Glutamatergic neuron (in vitro differentiated cells): Measurements from ENCODE around the gene IRF4. TPM values are rescaled to one million over a fixed set of nuclear protein-coding genes. Genes with fewer than 3 reads are reported as not detected.

Source experiments
- total RNA-seq: library from RNA; stranded (reverse); fragmentation: NEBNext Ultra II Directional; extraction: Animal tissue kit (Norgen Biotek cat#: 25700); gene quantifications from one replicate; pipeline ENCODE4 v1.2.1, GENCODE V29; 2021; ENCODE audit not compliant: unreplicated experiment

Gene IRF4
- total RNA-seq, 1 donor from 2014 or later, result 0.37 TPM

Other genes starting within 250 kb of the IRF4 start
- 40.4 TPM for gene DUSP22, start 99.3 kb upstream of the IRF4 start, total RNA-seq